ENCODE measurements around the gene HECTD4.

- TF ChIP-seq CTCF (IDR thresholded peaks at IDR 0.05 in 8 of 11, conservative IDR thresholded peaks at IDR 0.05 in 3 of 11) = no peak
- no peak for TF ChIP-seq POLR2A (IDR thresholded peaks at IDR 0.05)
Measured at GRCh38 chr12:112288638-112289037, 93.6 kb downstream of the HECTD4 start.
